GM23338 (cell line): Measurements from ENCODE around the gene CEND1. TPM values are rescaled to one million over a fixed set of nuclear protein-coding genes. Genes with fewer than 3 reads are reported as not detected.

Experiments
- ATAC-seq: fragments of 200-7000 bp; cut with Tn5 transposase; 3 replicates; pipeline ENCODE4 v1.9.1; 2020
- DNase-seq: peaks from one replicate; pipeline ENCODE4 v3.0.0-alpha.2; 2015; ENCODE audit warnings: low spot score
- H2AFZ ChIP-seq: fragments of 200-600 bp; sonication (generic); 2 replicates; pipeline ENCODE4 v1.8.0; 2016; ENCODE audit warnings: antibody characterized with exemption, mild to moderate bottlenecking, moderate library complexity
- H3F3A ChIP-seq: fragments of 200-600 bp; sonication (generic); replicated peaks from 2 replicates; pipeline ENCODE4 v1.8.0; 2017; ENCODE audit warnings: antibody characterized with exemption, mixed run types, low read depth
- H3K27ac ChIP-seq: fragments of 200-600 bp; sonication (generic); 2 replicates; pipeline ENCODE4 v1.6.1; 2016; ENCODE audit warnings: low read depth
- H3K27me3 ChIP-seq: fragments of 200-600 bp; sonication (generic); 2 replicates; pipeline ENCODE4 v1.8.0; 2016; ENCODE audit warnings: mild to moderate bottlenecking, mixed run types, moderate library complexity; ENCODE audit not compliant: insufficient read depth
- H3K36me3 ChIP-seq: fragments of 200-600 bp; sonication (generic); 2 replicates; pipeline ENCODE4 v1.8.0; 2016; ENCODE audit warnings: mild to moderate bottlenecking; ENCODE audit not compliant: insufficient read depth
- H3K4me1 ChIP-seq: fragments of 200-600 bp; sonication (generic); 2 replicates; pipeline ENCODE4 v1.8.0; 2016; ENCODE audit warnings: mild to moderate bottlenecking, moderate library complexity; ENCODE audit not compliant: insufficient read depth
- H3K4me2 ChIP-seq: fragments of 200-600 bp; sonication (generic); 2 replicates; pipeline ENCODE4 v1.7.1; 2017; ENCODE audit warnings: mixed run types
- H3K4me3 ChIP-seq: fragments of 200-600 bp; sonication (generic); 2 replicates; pipeline ENCODE4 v1.6.1; 2016; ENCODE audit warnings: mixed run types
- H3K79me2 ChIP-seq: fragments of 200-600 bp; sonication (generic); replicated peaks from 2 replicates; pipeline ENCODE4 v1.8.0; 2017; ENCODE audit warnings: mild to moderate bottlenecking; ENCODE audit not compliant: insufficient read depth
- H3K9me2 ChIP-seq: fragments of 200-600 bp; sonication (generic); 2 replicates; pipeline ENCODE4 v1.8.0; 2017; ENCODE audit not compliant: insufficient read depth
- H4K20me1 ChIP-seq: fragments of 200-600 bp; sonication (generic); replicated peaks from 2 replicates; pipeline ENCODE4 v1.8.0; 2017; ENCODE audit warnings: mild to moderate bottlenecking; ENCODE audit not compliant: insufficient read depth
- H3K27ac Mint-ChIP-seq: 2 replicates; pipeline ENCODE4 v1.8.0; 2020; ENCODE audit warnings: inconsistent platforms, mild to moderate bottlenecking, moderate library complexity, mixed read lengths
- H3K27me3 Mint-ChIP-seq: 3 replicates; pipeline ENCODE4 v1.8.0; 2022; ENCODE audit warnings: low read depth, mild to moderate bottlenecking, moderate library complexity, mixed read lengths, inconsistent platforms; ENCODE audit not compliant: insufficient read depth, poor library complexity
- H3K36me3 Mint-ChIP-seq: 3 replicates; pipeline ENCODE4 v1.8.0; 2021; ENCODE audit warnings: low read depth, mild to moderate bottlenecking, inconsistent platforms, moderate library complexity, mixed read lengths
- H3K4me1 Mint-ChIP-seq: 3 replicates; pipeline ENCODE4 v1.8.0; 2020; ENCODE audit warnings: mild to moderate bottlenecking, inconsistent platforms, mixed read lengths
- H3K4me3 Mint-ChIP-seq: 3 replicates; pipeline ENCODE4 v1.8.0; 2021; ENCODE audit warnings: moderate library complexity, mild to moderate bottlenecking, inconsistent platforms, mixed read lengths
- H3K9me3 Mint-ChIP-seq: 3 replicates; pipeline ENCODE4 v1.8.0; 2020; ENCODE audit warnings: moderate library complexity, mild to moderate bottlenecking, inconsistent platforms, mixed read lengths
- CREB1 ChIP-seq: fragments of 250-450 bp; sonication (Bioruptor Pico); IDR thresholded peaks from 2 replicates; pipeline ENCODE4 v1.5.0; 2020; ENCODE audit warnings: low read depth, mild to moderate bottlenecking, moderate library complexity
- CTCF ChIP-seq, 2 experiments: fragments of 200-600 bp in 1 of 2; sonication (generic) in 1 of 2; conservative IDR thresholded peaks; 2 replicates each; pipeline versions ENCODE4 v1.5.1 to v1.6.1; 2016 to 2017; ENCODE audit warnings: antibody characterized with exemption in 2 of 2, low read depth in 2 of 2, mild to moderate bottlenecking in 2 of 2, moderate library complexity in 1 of 2
- ETS1 ChIP-seq: IDR thresholded peaks from 2 replicates; pipeline ENCODE4 v1.6.1; 2016; ENCODE audit warnings: antibody characterized with exemption
- EZH2 ChIP-seq: fragments of 200-600 bp; sonication (generic); IDR thresholded peaks from one replicate; pipeline ENCODE4 v1.8.0; 2017; ENCODE audit warnings: antibody characterized with exemption, mild to moderate bottlenecking, low read depth; ENCODE audit not compliant: unreplicated experiment
- EZH2phosphoT487 ChIP-seq: fragments of 200-600 bp; sonication (generic); IDR thresholded peaks from one replicate; pipeline ENCODE4 v1.8.1; 2018; ENCODE audit warnings: antibody characterized with exemption; ENCODE audit not compliant: unreplicated experiment
- JUNB ChIP-seq: IDR thresholded peaks from one replicate; pipeline ENCODE4 v1.6.1; 2016; ENCODE audit warnings: antibody characterized with exemption; ENCODE audit not compliant: unreplicated experiment
- NANOG ChIP-seq: IDR thresholded peaks from 2 replicates; pipeline ENCODE4 v1.6.1; 2016; ENCODE audit warnings: antibody characterized with exemption, borderline replicate concordance
- REST ChIP-seq: IDR thresholded peaks from one replicate; pipeline ENCODE4 v1.6.1; 2018; ENCODE audit warnings: antibody characterized with exemption; ENCODE audit not compliant: unreplicated experiment
- STAT1 ChIP-seq: IDR thresholded peaks from one replicate; pipeline ENCODE4 v1.6.1; 2016; ENCODE audit warnings: antibody characterized with exemption; ENCODE audit not compliant: unreplicated experiment
- ZNF114 ChIP-seq: fragments of 250-450 bp; sonication (Bioruptor Pico); IDR thresholded peaks from 2 replicates; pipeline ENCODE4 v1.5.0; 2020; ENCODE audit warnings: mild to moderate bottlenecking, moderate library complexity
- ZNF462 ChIP-seq: fragments of 250-450 bp; sonication (Bioruptor Pico); IDR thresholded peaks from 2 replicates; pipeline ENCODE4 v1.5.0; 2020; ENCODE audit warnings: mild to moderate bottlenecking, moderate library complexity
- polyA plus RNA-seq: library from polyadenylated mRNA; unstranded; fragments of >200 nt; fragmentation: Nextera tagmentation; extraction: Ambion mirVana; gene quantifications from 2 replicates; pipeline ENCODE4 v1.2.1, GENCODE V29; 2016
- total RNA-seq: library from RNA; depleted of rRNA; stranded (reverse); fragments of >200 nt; shearing (Covaris generic); gene quantifications from 2 replicates; pipeline ENCODE4 v1.2.3, GENCODE V29; 2014

CEND1 gene
- total and polyA plus RNA-seq, 2 experiments from 2014 or later: 4.8 to 5.5 TPM

- DNase-seq (no peak), ATAC-seq (no peak)
- TF ChIP-seq EZH2 (no peak), ZNF462 (CRISPR knock-in tag) (no peak), JUNB (no peak), ZNF114 (CRISPR knock-in tag) (no peak), EZH2phosphoT487 (no peak), STAT1 (no peak), NANOG (no peak), REST (no peak), CREB1 (CRISPR knock-in tag) (no peak), ETS1 (no peak), CTCF (conservative IDR thresholded peaks at IDR 0.05; ENCODE audit: low read depth in 2 of 2) (no peak)
- no peak overlapping the region for H3K4me2 ChIP-seq
- H3K9me3 Mint-ChIP-seq: no peaks in the 10 kb centered on the region
- peaks cover 11% of the 10 kb centered on the region for H3K27me3 Mint-ChIP-seq
- peaks cover 20% of the 10 kb centered on the region; the same call in 1 of the 2 replicates for H3F3A ChIP-seq
- H3K9me2 ChIP-seq: no peaks in the 10 kb centered on the region
- H3K79me2 ChIP-seq: no peaks in the 10 kb centered on the region; the same call in 1 of the 2 replicates
- peaks cover 2% of the 10 kb centered on the region; the same call in 1 of the 3 replicates for H3K36me3 Mint-ChIP-seq
- no peaks in the 10 kb centered on the region for H3K27me3 ChIP-seq
- H3K4me1 ChIP-seq: peaks cover 15% of the 10 kb centered on the region; the same call in 1 of the 2 replicates
- H3K4me3 Mint-ChIP-seq: no peak overlapping the region
- peaks cover 12% of the 10 kb centered on the region; the same call in 2 of the 3 replicates for H3K4me1 Mint-ChIP-seq
- no peak overlapping the region for H2AFZ ChIP-seq
- no peaks in the 10 kb centered on the region for H4K20me1 ChIP-seq
- H3K27ac ChIP-seq: no peak overlapping the region
- H3K36me3 ChIP-seq: no peaks in the 10 kb centered on the region
- no peak overlapping the region for H3K27ac Mint-ChIP-seq
- H3K4me3 ChIP-seq: no peak overlapping the region
These were observed 11.3 kb upstream of the CEND1 start for GRCh38 chr11:801097-801780.
